ENCODE results near the gene APC2.
"Not testable (repeated sequence)": the region's sequence is repeated elsewhere in the genome, so short reads cannot be mapped to it uniquely, and the experiment has no call there.

APC2 gene

DNA sequence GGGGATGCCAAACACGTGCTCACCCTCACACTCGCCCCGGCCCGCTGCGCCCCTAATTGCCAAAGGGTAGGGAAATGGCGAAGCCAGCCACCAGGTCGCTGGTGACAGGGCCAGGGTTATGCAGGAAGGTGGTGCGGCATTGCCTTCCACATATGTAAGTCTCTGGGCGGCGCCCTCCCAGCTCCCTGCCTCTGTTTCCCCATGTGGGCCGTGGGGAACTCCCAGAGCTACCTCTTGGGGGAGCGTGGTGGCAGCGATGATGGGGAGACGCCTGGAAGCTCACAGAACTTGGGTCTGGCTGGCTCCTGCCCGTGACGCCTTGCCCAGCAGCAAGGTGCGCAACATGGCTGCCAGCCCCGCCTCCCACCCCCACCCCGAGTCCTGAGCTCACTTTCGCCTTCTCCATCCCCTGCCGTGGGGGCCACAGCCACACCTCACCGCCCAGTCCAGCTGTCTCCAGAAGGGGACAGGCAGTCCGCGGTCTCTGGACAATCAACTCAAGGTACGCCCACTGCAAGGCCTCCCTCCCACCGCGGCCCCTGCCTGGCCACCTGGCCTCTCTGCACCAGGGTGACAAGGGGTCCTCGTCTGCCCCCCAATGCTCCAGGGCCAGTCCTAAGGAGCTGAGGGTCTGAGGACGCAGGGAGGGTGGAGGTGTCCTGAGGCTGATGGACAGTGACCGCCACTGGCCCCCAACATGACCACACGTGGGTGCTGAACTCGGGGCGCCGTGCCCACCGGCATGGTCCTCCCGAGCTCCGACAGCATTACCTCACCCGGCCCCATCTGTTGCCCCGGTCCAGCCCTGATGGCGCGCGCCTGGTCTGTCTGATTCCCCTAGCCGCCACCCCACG is 22.5 kb downstream of the APC2 start:
- no peak for DNase-seq (ENCODE audit: low read depth)
- no peak overlapping the region for H3K4me3 ChIP-seq (ENCODE audit: low read depth, low read length)

DNA sequence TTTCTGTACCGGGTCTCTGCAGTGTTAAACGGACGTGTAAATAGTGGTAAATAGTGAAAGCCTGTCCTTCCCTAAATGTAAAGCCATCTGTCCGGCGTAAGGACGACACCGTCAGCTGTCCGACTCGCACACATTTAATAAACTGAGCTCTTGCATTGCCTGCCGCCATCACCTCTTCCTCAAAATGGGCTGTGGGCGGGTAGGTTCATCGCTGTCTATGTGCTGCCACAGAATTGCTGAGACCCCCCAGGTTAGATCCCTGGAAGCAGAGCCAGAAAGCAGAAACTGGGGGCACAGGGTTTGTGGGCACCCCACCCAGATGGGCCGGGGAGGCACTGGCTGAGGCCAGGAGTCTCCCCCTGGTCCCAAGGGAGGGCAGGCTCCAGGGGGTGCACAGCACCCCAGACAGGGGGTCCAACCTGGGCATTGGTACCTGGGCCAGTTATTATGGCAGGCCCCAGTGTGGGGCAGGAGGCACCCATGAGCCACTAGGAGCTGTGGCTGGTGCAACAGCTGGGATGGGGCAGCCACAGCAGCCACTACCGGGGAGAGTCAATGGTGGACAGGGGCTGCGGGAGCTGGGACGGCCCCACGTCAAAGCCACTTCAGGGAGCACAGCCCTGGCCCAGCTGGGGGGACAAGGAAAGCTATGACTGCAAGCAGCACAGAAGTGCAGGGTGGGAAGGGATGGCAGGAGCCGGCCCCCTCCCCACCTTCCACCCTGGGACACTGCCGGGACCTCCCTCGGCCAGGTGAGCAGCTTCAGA is 23.3 kb downstream of the APC2 start:
- H3K4me3 ChIP-seq (ENCODE audit: low read depth, low read length) = no peak overlapping the region
- DNase-seq (ENCODE audit: low read depth) = no peak

DNA sequence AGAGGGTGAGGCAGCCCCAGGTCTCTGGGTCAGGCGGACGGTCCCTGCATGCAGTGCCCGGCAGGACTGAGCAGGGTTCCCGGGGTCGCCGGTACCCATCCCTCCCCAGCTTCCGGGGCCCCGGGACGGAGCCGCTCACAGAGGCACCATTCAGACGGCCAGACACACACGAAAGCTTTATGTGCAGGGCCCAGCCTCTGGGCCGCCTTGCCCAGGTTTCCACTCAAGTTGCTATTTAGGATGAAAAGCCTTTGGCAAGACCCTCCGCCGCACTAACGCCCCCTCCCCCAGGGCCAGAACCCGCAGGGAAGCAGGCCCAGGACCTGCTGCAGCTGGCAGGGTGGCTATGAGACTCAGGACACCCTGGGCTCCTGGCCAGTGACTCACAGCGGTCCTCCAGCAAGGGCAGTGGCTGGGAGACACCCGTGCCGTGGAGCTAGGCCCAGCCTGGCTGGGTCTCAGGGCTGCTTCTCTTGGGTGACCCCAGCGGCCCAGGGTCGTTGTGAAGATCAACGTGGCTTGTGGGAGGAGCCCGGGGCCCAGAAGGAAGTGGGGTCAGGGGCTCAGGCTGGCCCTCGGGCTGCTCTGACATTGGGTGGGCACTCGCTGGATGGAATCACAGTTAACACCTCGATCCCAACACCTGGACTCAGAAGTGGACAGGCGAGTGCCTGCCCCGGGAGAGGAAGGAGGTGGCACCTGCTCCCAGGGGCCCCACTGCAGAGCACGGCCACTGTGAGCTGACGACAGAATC is 24.3 kb downstream of the APC2 start:
- no peak for DNase-seq (ENCODE audit: low read depth)
- no peak overlapping the region for H3K4me3 ChIP-seq (ENCODE audit: low read depth, low read length)

DNA sequence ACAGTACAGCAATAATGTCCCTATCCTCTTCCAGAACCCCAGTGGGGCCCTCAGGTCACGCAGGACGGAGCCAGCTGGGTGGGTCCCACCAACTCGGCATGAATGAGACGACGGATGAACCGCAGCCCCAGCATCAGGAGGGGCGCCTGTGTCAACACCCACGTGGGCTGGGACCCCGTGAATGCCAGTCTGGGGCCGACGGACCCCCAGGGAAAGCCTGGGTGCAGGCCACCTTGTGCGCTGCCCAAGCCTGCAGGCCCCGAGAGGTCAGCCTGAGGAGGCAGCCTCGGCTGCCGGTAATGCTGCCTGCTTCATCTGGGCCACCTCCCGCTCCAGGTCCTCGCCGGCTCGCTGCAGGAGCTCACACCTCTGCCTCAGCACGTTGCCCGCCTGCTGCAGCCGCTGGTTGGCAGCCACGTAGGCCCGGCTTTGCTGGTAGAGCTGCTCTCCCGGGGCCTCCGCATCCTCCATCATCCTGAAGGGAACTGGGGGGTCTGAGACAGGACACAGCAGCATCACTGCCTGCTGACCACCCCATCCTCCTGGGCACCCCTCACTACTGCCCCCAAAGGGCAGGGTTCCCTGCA is 24.9 kb downstream of the APC2 start:
- DNase-seq (ENCODE audit: low read depth) = no peak
- no peak overlapping the region for H3K4me3 ChIP-seq (ENCODE audit: low read depth, low read length)

DNA sequence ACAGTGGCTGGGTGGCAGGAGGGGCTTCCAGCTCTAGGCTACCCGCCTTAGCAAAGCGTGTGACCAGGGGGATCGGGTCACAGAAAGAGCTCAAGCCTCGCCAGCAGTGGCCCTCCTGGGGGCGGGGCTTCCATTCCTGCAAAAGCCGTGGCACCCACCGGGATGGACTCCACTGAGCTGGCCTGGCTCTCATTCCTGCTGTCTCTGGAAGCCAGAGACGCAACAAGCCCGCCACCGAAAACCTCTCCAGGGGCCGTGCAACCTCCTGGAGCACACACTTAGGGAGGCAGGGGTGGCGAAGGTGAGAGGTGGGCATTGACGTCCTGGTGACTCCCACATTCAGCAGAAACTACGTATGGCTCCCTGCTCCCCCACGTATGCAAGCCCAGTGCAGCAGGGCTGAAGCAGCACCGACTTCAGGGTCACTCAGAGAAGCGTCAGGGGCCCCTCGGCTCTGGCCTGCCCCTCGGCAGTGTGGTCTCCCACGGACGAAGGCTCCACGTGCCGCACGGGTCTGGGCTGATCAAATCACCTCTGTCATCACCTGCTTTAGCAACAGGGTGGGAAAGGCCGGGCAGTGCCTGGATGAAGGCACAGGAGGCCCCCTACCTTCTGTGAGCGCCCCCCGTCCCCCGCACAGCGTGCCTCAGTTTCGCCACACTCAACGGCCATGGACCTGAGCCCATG is 26.0 kb downstream of the APC2 start:
- H3K4me3 ChIP-seq (ENCODE audit: low read depth, low read length) = no peak overlapping the region
- no peak for DNase-seq (ENCODE audit: low read depth)

DNA sequence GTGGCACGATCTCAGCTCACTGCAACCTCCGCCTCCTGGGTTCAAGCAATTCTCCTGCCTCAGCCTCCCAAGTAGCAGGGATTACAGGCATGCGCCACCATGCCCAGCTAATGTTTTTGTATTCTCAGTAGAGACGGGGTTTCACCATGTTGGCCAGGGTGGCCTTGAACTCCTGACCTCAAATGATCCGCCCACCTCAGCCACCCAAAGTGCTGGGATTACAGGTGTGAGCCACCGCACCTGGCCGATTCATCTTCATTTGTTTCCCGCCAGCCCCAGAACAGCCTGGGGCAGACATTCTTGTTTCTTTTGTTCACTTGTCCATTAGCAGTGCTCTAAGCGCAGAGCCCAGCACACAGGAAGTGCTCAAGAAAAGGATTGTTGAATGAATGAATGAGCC is 27.1 kb downstream of the APC2 start:
- H3K4me3 ChIP-seq (ENCODE audit: low read depth, low read length); DNase-seq (ENCODE audit: low read depth): not testable (repeated sequence)

DNA sequence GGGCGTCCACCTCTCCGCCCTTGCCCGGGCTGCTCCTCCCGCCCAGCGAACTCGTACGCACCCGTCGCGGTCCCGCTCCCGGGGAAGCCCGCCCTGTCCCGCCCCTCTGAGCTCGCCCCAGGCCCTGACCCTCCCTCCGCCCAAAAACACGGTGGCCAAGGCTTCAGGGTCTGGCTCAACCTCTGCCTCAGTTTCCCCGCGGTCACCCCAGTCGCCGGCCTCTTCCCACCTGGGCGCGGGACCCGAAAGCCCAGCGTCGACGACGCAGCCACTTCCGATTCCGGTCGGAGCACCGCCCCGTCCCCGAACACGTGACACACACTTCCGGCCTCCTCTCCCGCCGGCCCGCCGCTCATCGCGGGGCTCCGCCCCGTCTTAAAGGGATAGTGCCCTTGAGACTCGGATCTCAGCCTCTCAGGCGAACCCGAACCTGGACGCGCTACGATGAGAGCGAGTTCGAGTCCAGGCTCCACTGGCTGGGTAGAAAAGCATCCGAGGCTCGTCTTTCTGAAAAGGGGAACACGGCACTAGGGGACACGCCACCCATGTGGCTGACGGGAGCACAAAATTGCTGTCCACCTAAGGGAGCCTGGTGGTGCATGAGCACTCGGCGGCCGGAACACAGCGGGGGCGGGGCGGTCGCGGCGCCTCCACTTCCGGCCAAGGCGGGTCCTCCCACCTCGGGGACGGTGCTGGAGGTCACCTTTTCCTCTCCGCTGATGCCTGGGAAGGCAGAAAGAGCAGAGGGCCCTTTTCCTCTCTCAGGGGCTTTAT is 29.2 kb downstream of the APC2 start, which contains the start of gene C19orf25:
TSS of gene C19orf25 (minus strand) at position 282 of the 774 bp plus-strand sequence. CDS start 312 bp downstream, outside the sequence.
- H3K4me3 ChIP-seq (ENCODE audit: low read depth, low read length) = peak within 1 kb of the TSS; percentile 88
- peak; percentile 69 for DNase-seq (ENCODE audit: low read depth)

DNA sequence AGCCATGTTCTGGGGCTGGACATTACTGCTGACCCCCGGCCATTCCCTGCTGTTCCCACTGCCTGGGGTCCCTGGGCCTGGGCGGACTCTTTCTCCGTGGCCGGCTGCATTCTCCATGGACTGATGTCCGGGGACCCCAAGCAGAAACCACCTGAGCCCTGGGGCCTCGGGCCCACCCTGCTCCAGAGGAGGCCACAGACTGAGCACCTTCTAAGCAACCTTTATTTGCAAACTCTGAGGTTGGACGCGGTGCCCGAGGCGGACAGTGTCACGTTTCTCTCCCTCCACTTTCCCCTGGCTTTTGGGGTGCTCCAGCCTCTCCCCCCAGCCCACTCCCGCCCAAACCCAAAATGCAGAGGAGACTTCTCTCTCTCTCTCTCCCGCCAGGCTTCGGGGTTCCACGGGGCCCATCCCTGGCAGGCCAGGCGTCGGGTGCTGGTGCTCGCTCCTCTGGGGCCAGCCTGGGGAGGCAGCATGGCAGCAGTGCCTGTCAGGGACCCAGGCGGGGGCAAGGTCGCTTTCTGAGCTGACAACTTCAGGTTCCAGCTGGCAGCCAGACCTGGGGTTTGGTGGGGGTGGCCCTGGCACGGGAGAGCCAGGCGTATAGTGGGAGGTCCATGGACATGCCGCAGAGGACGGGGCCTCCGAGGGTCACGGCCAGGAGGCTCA is 31.4 kb downstream of the APC2 start:
- no peak overlapping the region for H3K4me3 ChIP-seq (ENCODE audit: low read depth, low read length)
- no peak for DNase-seq (ENCODE audit: low read depth)

DNA sequence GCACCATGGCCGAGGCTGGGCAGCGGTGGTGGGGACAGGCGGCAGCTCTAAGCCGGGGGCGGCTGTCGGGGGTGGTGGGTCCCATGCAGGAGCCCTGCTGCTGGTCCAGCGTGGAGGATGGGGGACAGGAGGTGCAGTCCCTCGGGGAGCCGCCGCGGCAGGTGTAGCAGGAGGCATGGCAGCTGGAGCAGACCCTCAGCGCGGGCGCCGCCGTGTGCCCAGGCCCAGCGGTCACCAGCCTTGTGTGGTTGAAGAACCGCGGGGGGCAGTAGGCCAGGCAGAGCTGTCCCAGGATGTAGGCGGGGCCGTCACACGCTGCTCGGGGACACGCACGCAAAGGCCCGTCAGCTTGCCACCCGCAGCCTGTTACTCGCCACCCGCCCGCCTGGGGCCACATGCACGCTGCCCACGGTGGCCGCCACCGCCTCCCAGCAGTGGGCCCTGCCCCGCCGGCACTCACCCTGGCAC is 32.0 kb downstream of the APC2 start:
- no peak overlapping the region for H3K4me3 ChIP-seq (ENCODE audit: low read depth, low read length)
- no peak for DNase-seq (ENCODE audit: low read depth)

DNA sequence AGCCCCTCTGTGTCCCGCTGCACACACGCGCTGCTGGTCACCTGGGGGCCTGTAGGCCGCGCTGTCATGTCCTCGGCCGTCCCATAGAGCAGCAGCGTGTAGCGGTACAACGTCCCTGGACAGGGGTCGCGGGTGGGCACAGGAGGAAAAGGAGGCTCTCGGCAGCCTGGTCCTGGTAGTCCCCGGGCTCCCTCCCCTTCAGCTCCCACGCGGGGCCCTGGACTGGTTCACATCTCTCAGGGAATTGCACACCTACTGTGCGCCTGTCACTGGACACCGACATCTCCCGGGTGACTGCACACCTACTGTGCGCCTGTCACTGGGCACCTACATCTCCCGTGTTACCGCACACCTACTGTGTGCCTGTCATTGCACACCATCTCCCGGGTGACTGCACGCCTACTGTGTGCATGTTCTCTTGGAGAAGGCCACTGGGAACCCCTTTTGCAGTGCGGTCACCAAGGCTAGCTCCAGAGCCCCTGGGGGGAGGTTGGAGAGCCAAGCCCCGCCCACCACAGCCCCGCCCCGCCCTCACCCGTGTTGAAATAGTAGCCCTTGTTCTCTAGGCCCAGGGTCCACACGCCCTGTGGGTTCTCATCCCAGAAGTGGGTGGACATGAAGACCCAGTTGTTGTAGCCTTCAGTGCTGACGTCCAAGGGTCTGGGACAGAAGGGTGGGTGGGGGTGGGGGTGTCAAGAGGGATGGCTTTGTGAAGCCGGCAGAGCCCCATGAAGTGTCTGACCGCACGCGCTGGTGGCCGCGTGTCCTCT is 32.6 kb downstream of the APC2 start:
- H3K4me3 ChIP-seq (ENCODE audit: low read depth, low read length) = no peak overlapping the region
- DNase-seq (ENCODE audit: low read depth) = no peak

DNA sequence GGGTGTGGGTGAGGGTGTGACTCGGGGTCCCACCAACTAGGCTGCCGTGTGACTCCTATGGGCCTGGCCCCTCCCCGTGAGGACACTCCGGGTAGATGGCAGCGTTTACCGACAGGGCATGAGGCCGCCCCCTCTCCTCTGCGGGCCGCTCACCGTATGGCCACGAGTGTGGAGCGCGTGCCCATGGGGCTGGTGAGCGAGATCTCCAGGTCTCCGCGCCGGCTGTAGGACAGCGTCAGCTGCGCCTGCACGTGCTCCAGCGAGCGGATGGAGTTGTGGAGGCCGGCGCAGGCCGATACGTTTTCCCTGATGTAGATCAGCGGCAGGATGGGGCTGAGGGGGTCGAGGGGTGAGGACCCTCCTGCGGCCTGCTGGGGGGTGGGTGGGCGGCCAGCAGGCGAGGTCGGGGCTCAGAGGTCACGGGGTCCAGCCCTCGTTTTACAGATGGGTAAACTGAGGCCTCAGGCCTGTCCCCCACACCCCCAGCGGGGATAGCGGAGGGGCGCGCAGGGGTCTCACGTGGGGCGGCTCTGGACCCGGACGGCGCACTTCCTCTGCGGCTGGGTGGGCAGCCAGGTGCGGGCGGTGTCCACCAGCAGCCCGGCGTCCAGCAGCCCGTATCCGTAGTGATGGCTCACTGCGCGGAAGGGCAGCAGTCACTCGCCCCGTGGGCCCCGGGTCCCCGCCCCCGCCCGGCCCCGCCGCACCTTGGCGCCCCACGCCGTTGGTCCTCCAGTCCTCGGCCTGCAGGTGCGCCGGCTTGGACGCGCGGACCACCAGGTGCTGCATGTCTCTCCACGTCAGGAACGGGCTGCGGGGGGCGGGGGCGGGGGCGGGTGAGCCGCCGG is 33.4 kb downstream of the APC2 start:
- no peak for DNase-seq (ENCODE audit: low read depth)

DNA sequence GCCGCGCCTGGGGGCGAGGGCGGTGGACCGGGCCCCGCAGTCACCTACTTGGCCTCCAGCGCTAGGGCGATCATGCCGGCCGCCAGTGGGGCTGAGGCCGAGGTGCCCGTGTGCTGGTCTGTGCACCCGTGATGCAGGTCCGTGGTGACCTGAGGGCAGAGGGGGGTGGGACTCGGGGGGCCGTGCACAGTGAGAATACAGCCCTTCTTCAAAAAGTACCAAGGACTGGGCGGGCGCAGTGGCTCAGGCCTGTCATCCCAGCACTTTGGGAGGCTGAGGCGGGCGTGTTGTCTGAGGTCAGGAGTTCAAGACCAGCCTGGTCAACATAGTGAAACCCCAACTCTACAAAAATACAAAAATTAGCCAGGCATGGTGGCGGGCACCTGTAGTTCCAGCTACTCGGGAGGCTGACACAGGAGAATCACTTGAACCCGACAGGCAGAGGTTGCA is 34.1 kb downstream of the APC2 start:
- no peak for DNase-seq (ENCODE audit: low read depth)
- H3K4me3 ChIP-seq (ENCODE audit: low read depth, low read length) = no peak overlapping the region

More for the DNA sequence above, 33.4 kb downstream of the APC2 start:
- H3K4me3 ChIP-seq (ENCODE audit: low read depth, low read length) = no peak overlapping the region

DNA sequence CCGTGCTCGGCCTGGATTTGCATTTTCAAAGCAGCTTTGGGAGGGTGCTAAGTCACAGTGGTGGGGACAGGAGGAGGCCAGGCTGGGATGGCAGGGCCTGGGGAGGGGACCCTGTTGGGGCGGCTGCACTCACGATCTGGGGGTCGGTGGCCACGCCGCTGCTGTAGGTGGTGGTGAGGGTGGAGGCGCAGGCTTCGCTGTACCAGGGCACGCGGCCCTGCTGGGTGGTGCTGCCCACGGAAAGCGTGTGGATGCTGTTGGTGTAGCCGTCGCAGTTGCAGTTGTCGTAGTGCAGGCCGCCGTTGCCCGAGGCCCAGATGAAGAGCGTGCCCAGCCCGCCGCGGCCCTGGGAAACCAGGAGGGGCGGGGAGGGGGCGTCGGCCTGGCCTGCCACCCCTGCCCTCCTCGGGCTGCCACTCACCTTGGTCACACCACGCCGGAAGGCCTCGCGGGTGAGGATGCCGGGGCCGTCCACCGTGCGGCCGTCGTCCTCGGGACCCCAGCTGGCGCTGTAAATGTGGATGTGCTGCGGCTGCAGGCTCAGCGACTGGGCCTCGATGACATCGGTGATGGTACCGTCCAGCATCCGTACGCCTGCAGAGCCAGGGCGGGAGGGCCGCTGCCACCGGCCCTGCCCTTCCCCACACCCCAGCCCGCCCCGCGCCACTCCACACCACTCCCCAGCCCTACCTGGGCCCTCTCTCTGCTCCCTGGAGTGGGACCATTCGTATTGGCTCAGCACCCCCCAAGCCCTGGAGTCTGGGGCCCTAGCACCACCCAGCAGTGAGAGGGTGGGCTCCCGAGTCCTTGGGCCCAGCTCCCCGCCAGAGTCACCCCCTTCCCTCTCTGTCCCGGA is 37.0 kb downstream of the APC2 start:
- DNase-seq (ENCODE audit: low read depth) = no peak
- H3K4me3 ChIP-seq (ENCODE audit: low read depth, low read length) = no peak overlapping the region

DNA sequence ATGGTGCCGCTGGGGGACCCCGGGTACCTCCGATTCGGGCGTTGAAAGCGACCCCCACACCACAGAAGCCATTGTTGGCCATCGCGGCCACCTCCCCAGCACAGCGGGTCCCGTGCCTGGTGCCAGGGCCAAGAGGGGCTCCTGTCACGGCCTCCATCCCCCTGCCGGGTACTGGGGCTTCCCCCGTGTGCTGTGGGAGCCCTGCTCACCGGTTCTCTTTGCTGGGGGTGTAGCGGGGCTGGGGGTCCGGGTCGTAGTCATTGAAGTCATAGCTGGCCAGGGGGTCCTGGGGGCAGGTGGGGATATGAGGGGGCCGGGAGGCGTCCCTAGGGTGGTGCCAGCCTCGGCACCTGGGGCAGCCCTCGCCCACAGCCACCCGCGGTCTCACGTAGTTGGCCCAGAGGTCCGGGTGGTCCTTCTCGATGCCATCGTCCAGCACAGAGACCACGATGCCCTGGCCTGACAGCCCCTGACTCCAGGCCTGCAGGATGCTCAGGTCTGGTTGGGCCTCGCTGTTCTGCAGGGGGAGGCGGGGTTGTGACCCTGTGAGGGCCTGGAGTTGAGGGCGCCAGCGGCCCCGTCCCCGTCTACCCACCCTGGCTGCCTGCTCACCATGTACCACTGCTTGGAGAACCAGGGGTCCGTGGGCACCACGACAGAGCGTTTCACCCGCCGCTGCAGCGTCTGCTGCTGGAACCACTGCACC is 37.8 kb downstream of the APC2 start:
- no peak overlapping the region for H3K4me3 ChIP-seq (ENCODE audit: low read depth, low read length)
- no peak for DNase-seq (ENCODE audit: low read depth)

DNA sequence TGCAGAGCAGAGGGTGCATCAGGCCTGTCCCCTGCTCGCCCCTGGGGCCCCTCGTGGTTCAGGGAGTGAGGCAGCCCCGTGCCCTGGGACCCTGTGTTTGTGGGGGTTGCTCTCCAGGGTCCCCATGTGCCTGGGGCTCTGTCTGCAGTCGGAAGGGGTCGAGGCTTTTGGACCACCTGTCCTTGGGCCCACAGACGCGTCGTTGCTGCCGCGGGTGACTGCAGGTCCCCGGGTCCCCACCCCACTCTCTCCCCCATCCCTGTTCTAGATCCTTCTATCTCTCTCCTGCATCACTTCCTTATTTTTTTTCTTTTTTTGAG is 38.3 kb downstream of the APC2 start:
- DNase-seq (ENCODE audit: low read depth) = no peak
- no peak overlapping the region for H3K4me3 ChIP-seq (ENCODE audit: low read depth, low read length)

Measured in skeletal muscle cell (primary cell).